Pancreas (tissue), 8 donors: ENCODE measurements around the gene DGCR2. TPM values are rescaled to one million over a fixed set of nuclear protein-coding genes. Genes with fewer than 3 reads are reported as not detected.

Experiments used
- polyA plus RNA-seq, 2 donors: library from polyadenylated mRNA; stranded (reverse); fragments of 200-250 nt; gene quantifications; one replicate each; pipeline ENCODE4 v1.2.3, GENCODE V29; 2013
- total RNA-seq, 6 donors: library from RNA; stranded (reverse); fragmentation: NEBNext Ultra II Directional in 4 of 6; extraction: Animal tissue kit (Norgen Biotek cat#: 25700) in 4 of 6; gene quantifications; one replicate each; pipeline versions ENCODE4 v1.2.1 to v1.2.4, GENCODE V29; 2021 to 2023
- donor health status: healthy with polysubstance abuse.
- donor health status: DM: no; HTN: no; CAD: no; lungs with moderate emphysema.
- donor health status: DM: no; HTN: no; CAD: no.
- donor health status: Bipolar disorder and iron deficiency.
- donor health status: DM: yes; HTN: yes; CAD: no.
- donor health status: DM: no; HTN: no; CAD: no.
- donor health status: DM: no; HTN: no; CAD: no.
- donor health status: DM: yes; HTN: yes; CAD: no.

Gene DGCR2
- total and polyA plus RNA-seq, 8 donors, result 24.3 to 41.5 (median 30.1) TPM

Other genes with a start within 250 kb of the DGCR2 start
- 1 to 10 TPM in 4 of 6 donors, under 1 TPM in 2; 0.76 to 4.1 (median 1.7) TPM for gene DGCR6, start 216.1 kb downstream of the DGCR2 start, total RNA-seq
- 1 to 10 TPM; 2.2 to 2.6 TPM for gene DGCR6, start 216.1 kb downstream of the DGCR2 start, polyA plus RNA-seq
- 1 to 10 TPM in 2 of 6 donors, under 1 TPM in 4; 0.35 to 4.1 (median 0.78) TPM for gene PRODH, start 186.1 kb downstream of the DGCR2 start, total RNA-seq
- 1 to 10 TPM in 1 of 2 donors, under 1 TPM in 1; 0.65 to 1.7 TPM for gene PRODH, start 186.1 kb downstream of the DGCR2 start, polyA plus RNA-seq
- gene TSSK2, start 8.9 kb upstream of the DGCR2 start, total RNA-seq, result under 1 TPM in 2 of 6 donors, not detected in 4; 0.08 to 0.09 TPM
- under 1 TPM; 0.27 to 0.31 TPM for gene TSSK2, start 8.9 kb upstream of the DGCR2 start, polyA plus RNA-seq
- 1 to 10 TPM; 5.4 to 7.3 (median 6.2) TPM for gene ESS2, start 22.2 kb upstream of the DGCR2 start, total RNA-seq
- 10 to 100 TPM; 13.3 to 14.6 TPM for gene ESS2, start 22.2 kb upstream of the DGCR2 start, polyA plus RNA-seq
- not detected for gene GSC2, start 27.9 kb upstream of the DGCR2 start, total RNA-seq
- gene GSC2, start 27.9 kb upstream of the DGCR2 start, polyA plus RNA-seq, result not detected
- 10 to 100 TPM; 35.0 to 42.7 (median 35.9) TPM for gene SLC25A1, start 56.3 kb upstream of the DGCR2 start, total RNA-seq
- gene SLC25A1, start 56.3 kb upstream of the DGCR2 start, polyA plus RNA-seq, result 10 to 100 TPM; 29.3 to 43.9 TPM
- 1 to 10 TPM; 1.7 to 2.7 (median 2.1) TPM for gene CLTCL1, start 169.3 kb upstream of the DGCR2 start, total RNA-seq
- gene CLTCL1, start 169.3 kb upstream of the DGCR2 start, polyA plus RNA-seq, result 1 to 10 TPM; 4.2 to 6.4 TPM